Activated T-cell treated with anti-CD3 and anti-CD28 coated beads for 4 hours (primary cell): Measurements from ENCODE around the gene AKAP17A.

ENCODE experiments used
- DNase-seq: peaks from one replicate; pipeline ENCODE4 v3.0.0-alpha.2; 2020

Gene AKAP17A

GRCh38 chrX:1582686-1583437, 8.5 kb upstream of the AKAP17A start:
- peak; percentile 37 for DNase-seq

DNA sequence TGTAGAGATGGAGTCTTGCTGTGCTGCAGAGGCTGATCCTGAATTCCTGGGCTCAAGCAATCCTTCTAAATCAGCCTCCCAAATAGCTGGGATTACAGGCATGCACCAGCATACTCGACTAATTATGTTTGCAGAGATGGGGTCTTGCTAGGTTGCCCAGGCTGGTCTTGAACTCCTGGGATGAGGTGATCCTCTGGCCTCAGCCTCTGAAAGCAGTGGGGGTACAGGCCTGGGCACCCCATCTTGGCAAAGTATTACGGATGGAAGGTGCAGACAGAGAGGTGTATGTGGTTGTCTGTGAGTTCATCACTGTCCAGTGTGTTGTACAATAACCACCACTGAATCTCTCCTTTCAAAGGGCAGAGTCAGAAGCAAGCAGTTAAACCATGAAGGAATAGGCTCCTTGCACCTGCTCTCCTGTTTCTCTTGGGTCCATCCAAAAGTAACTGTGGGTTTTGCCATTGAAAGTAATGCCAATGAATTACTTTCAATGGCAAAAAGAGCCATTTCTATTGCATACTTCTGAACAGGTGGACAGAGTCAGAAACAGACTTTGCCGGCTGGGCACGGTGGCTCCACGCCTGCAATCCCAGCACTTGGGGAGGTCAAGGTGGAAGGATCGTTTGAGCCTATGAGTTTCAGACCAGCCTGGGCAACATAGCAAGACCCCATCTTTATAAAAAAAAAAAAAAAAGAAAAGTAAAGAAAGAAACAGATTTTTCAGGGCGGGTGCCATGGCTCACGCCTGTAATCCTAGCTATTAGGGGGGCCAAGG, 7.0 kb upstream of the AKAP17A start:
- DNase-seq, result no peak

GRCh38 chrX:1587161-1587560, 4.2 kb upstream of the AKAP17A start:
- DNase-seq, result no peak

- no peak for DNase-seq
These were observed 1.9 kb upstream of the AKAP17A start for GRCh38 chrX:1589356-1590130.

DNA sequence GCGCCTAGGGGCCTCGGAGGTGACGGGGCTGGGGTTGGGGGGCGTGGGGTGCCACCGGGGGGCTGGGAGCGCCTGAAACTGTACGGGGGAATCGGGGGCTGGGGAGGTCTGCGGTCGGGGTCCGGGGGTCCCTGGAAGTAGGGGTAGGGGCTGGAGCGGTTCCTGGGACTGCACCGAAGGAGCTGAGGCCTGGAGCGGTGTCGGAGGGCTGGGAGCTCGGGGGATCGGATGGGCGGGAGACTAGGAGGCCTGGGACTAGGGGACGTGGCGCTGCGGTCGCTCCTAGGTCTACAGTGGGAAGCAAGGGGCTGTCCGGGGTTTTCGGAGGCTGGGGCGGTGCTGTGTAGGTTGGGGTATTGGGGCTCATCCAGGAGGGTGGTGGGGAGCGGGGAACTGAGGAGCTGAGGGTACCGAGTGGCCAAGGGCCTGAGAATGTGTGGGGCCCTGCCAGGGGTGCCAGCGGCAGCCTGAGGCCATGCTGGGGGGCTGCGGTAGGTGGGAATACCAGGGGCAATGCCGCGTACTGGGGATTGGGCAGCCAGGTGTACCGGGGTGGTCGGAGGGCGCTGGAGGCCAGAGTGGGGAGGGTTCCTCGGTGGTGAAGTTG, 562 bp downstream of the AKAP17A start:
- DNase-seq, result no peak

DNA sequence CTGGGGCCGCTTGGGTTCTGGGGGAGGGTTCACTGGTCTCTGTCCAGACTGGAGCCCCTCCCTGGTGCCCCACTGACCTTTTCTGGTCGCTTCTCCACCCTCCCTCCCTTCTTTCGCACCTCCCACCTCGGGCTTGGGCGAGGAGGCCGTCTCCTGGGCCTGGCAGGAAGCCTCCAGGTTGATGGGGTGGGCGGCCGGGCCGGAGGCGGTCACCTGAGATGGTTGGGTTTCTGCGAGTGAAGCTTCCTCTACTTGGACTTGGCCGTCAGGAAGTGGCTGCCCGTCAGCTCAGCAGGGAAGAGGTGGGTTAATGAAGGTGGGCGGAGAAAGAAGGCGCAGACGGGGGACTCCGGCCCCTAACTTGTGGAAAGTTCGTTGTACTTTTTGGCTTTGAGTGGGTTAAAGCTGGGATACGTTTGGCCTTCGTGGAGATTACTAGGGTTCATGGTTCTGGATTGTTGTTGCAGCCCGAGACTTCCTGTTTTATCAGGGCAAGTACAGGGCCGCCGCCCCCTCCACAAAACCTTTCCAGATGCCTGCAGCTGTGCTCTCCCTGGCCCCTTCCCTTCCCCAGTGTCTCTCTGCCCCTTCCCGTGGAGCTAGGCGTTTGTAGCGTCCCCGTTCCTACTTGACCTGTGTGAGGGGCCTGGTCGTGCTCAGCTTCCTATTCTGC, 1.2 kb downstream of the AKAP17A start:
- DNase-seq, result no peak

DNA sequence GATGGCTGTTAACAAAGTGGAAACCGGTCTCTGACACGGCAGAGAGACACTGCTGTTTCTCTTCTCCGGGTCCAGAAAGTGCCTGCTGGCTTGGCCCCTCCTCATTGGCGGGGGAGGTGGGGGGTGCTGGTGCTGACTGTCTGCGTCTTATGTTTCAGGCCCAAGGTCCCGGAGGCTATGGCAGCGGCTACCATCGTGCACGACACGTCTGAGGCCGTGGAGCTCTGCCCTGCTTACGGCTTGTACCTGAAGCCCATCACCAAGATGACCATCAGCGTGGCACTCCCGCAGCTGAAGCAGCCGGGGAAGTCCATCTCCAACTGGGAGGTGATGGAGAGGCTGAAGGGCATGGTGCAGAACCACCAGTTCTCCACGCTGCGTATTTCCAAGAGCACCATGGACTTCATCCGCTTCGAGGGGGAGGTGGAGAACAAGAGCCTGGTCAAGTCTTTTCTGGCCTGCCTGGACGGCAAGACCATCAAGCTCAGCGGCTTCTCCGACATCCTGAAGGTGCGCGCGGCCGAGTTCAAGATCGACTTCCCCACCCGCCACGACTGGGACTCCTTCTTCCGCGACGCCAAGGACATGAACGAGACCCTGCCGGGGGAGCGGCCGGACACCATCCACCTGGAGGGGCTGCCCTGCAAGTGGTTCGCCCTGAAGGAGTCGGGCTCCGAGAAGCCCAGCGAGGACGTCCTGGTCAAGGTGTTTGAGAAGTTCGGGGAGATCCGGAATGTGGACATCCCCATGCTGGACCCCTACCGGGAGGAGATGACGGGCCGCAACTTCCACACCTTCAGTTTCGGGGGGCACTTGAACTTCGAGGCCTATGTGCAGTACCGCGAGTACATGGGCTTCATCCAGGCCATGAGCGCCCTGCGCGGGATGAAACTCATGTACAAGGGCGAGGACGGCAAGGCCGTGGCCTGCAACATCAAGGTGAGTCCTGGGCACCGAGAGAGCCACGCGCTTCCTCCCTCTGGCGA, 2.2 kb downstream of the AKAP17A start:
- no peak for DNase-seq

DNA sequence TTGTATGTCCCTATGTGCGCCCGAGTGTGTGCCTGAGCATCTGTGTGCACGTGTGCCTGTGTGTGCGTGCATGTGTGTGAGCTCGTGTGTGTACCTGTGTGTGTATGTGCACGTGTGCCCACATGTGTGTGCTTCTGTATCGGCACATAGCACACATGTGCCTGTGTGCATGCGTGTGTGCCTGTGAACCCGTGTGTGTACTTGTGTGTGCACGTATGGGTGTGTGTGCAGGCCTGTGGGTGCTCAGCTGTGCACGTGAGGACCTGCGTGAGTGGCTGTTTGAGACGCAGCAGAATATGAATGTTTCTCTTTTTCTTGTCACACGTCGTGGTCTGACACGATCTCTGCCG, 4.3 kb downstream of the AKAP17A start:
- no peak for DNase-seq

- no peak for DNase-seq
These were observed 5.4 kb downstream of the AKAP17A start for GRCh38 chrX:1596676-1597344.

DNA sequence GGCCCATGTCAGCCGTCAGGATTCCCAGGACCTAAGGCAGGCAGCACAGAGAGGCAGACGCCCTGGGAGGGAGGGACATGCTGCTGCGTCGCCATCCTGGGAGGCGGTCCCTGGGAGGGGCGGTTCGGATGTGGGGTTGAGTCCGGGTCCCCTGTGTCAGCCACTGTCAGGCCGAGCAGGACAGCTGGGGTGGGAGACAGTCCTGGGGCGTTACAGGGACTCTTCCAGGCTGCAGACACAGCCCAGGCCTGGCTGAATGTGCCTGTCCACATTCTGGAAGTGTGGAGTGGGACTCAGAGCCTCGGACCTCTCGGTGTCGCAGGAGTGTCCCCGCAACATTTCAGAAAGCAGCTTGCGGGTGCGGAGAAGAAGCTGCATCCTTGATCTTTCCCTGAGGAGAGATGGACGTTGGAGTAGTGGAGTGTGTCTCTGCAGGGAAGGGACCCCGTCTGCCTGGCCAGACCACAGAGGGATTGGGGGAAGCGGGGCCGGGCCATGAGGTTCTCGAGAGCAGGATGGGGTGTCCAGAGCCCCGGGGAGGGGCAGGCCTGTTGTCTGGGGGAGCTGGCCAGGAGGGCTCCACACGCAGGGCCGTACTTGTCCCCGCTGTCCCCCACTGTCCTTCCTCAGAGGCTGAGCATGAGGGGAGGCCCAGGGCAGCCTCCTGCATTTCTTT, 6.1 kb downstream of the AKAP17A start:
- DNase-seq, result no peak

- no peak for DNase-seq
These were observed 6.8 kb downstream of the AKAP17A start for GRCh38 chrX:1598021-1598875.

DNA sequence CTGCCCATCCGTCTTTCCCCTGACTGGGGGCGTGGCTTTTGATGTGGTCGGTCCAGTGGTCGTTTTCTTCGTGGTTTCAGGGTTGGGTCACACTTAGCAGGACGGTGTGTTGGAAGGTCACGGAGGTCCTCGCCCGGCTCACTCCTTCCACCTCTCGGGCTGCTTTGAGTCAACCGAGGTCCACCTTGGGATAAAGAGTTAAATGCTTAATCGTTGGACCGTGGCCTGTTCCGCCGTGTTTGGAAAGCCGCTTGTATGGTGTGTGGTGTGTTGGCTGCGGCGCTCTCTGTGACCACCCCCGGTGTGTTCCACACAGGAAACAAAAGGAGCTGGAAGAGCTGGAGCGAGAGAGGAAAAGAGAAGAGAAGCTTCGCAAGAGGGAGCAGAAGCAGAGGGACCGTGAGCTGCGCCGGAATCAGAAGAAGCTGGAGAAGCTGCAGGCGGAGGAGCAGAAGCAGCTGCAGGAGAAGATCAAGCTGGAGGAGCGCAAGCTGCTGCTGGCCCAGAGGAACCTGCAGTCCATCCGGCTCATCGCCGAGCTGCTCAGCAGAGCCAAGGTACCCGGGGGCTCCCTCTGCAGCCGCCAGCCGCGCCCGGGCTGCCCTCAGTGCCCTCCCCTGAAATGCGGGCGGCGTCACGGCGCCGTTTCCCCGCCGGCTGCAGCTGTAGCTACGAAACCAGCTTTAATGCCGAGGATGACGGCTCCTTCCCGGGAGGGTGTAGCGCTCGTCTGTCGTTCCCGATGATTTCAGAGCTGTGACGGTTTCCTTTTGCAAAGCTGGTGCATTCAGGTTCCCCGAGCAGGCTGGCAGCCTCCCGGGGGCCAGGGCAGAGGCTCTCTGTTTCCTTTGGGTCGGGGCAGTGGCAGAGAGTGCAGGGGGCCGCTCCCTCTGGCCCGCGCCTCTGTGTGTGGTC, 7.7 kb downstream of the AKAP17A start:
- DNase-seq, result no peak

DNA sequence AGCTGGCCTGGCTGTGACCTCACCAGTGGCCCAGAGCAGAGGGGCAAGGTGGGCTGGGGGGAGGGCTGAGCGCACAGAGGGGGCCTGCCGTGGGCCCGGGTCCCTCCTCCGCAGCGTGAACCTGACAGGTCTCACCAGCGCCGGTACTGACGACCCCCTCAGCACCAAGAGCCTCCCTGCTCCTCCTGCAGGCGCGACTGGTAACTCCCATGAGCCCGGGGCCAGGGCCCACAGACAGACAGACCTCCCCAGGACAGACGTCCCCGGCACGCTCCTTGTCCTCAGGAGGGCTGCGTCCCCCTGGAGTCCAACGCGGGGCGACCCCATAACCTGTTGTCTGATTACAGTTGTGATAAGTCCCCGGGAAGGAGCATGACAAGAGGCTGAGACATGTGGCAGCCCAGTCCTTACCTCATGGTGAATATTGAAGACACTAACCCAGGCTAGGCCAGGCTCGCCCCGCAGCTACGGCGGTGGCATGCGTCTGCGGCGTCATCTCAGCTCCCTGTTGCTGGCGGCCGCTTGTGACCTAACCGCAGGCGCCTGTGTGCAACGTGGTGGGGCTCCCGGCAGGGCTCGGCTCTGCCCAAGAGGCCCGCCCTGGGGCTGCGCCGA, 8.5 kb downstream of the AKAP17A start:
- DNase-seq, result no peak

- DNase-seq, result no peak
These were observed 9.1 kb downstream of the AKAP17A start for GRCh38 chrX:1600406-1601050.

DNA sequence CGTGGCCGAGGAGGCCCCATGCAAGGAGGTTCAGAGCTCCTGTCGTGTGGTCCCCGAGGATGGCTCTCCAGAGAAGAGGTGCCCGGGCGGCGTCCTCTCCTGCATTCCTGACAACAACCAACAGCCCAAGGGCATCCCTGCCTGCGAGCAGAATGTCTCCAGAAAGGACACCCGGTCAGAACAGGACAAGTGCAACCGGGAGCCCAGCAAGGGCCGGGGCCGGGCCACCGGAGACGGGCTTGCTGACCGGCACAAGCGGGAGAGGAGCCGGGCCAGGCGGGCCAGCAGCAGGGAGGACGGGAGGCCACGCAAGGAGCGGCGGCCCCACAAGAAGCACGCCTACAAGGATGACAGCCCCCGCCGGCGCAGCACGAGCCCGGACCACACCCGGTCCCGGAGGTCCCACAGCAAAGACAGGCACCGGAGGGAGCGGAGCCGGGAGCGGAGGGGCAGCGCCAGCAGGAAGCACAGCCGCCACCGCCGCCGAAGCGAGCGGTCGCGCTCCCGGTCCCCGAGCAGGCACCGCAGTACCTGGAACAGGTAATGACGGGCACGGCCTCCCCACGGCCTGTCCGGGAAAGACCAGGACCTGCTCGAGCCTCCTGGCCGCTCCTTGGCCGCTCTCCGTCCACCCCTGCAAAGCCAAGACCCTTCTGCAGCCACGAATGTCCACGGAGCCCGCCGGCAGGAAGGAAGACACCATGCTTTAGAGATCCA, 9.8 kb downstream of the AKAP17A start:
- no peak for DNase-seq

- no peak for DNase-seq
These were observed 10.3 kb downstream of the AKAP17A start for GRCh38 chrX:1601768-1602085.

DNA sequence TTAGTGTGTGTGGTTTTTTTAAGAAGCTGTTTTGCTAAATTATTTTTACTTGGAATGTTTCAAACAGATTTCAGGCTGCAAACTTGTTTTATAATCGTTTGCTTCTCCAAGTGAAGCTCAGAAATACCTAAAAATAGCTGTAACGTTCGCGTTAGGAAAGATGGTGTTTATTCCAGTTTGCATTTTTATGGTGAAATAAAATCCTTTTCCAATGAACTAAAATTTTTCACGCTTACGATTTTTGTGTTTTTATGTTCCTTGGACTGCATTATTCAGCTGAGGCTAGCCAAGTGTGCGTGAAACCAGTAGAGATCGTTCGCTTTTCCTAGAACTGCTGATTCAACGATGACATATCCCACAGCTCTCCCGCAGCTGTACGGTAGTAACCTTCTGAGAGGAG, 10.9 kb downstream of the AKAP17A start:
- no peak for DNase-seq
